Activated CD8-positive, alpha-beta memory T cell treated with anti-CD3 and anti-CD28 coated beads for 4 hours (primary cell): Measurements from ENCODE around the gene GARIN5B.
"Not testable (repeated sequence)": the region's sequence is repeated elsewhere in the genome, so short reads cannot be mapped to it uniquely, and the experiment has no call there.

Experiments used
- DNase-seq, 2 donors: peaks; one replicate each; pipeline ENCODE4 v3.0.0-alpha.2; 2020; ENCODE audit warnings: low read depth in 2 of 2

GARIN5B gene

GRCh38 chr19:55350620-55351315 is 12.3 kb downstream of the GARIN5B start:
- no peak for DNase-seq

DNA sequence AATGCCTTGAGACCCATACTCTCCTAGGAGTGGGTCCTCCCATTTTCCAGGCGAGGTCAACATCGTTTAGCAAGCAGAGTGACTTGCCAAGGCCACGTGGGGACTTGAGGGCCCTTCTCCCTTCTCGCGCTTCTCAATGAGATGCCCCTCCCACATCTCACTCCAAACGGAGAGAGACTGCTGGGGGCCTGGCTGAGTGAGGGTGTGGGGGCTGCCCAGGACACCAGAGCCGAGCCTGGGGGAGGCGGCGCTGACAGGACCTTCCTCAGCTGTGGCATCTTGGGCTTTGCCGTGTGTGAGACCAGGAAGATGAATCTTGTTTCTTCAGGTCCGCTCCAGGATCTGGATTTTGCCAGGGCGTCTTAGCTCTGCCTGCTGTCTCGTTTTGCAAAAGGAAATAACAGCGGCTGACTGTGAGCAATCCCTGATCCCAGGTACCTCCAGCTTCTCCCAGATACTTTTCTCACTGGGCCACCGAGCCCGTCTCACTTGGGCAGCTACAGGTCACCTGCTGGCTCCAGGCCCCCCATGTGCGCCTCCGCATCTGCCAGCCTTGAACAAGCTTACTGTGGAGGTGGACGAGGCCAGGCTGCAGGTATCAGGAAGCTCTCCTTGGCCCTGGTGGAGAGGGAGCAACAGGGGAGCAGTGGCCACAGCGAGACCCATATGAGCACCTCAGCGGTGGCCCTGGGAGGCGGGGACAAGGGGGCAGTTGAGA is 14.6 kb downstream of the GARIN5B start:
- DNase-seq = no peak

- no peak for DNase-seq
Observed at GRCh38 chr19:55347442-55348009, 15.5 kb downstream of the GARIN5B start.

DNA sequence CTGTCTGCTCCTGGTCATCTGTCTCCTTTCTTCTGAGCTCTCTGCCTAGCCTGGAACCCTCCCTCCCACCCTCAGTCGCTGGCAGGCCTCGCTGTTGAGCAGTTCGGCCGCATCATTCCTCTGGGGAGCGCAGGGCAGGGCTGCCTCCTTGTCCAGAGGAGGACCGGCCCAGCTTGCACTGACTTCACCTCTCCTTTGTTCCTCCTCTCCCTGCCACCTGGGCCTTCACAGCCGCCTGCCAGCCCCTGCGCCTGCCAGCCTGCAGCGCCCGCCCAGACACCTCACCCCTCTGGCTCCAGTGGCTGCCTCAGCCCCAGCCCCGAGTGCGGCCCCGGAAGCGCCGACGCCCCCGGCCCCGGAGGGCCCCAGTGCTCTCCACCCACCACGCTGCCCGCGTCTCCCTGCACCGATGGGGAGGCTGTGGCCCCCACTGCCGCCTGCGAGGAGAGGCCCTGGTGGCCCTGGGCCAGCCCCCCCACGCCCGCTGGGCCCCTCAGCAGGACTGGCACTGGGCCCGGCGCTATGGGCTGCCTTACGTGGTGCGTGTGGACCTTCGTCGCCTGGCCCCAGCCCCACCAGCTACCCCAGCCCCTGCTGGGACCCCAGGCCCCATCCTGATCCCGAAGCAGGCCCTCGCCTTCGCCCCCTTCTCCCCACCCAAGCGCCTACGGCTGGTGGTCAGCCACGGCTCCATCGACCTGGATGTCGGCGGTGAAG is 16.2 kb downstream of the GARIN5B start:
- DNase-seq = no peak

DNA sequence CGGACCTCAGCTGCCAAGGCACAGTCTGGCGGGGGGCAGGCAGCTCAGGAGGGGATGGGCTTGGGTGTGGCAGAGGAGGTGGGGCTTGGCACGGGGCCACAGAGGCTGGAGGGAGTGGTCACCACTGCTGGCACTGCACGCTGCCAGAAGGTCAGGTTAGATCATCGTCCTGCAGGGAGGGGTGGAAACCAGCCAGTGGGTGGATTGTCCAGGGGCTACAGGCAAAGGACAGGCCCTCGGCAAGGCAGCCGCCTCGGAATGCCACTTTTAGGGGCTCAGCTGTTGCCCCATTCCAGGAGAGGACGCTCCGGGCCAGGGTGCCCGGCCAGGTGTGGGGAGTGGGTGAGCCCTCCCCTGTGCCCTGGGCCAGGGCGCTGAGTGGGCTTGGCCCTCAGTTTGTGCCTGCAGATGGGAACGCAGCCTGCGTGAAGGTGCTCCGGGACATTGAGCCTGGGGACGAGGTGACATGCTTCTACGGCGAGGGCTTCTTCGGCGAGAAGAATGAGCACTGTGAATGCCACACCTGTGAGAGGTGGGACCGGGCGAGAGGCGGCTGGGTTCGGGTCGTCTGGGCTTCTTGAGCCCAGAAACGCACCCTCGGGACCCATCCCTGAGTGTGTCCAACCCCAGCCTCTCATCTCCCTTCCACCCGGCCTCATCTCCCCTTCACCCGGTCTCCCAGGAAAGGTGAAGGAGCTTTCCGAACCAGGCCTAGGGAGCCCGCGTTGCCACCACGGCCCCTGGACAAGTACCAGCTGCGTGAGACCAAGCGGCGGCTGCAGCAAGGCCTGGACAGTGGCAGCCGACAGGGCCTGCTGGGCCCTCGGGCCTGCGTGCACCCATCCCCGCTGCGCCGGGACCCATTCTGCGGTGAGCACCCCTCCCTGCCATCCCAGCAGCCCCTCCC is 17.0 kb downstream of the GARIN5B start:
- DNase-seq = no peak

DNA sequence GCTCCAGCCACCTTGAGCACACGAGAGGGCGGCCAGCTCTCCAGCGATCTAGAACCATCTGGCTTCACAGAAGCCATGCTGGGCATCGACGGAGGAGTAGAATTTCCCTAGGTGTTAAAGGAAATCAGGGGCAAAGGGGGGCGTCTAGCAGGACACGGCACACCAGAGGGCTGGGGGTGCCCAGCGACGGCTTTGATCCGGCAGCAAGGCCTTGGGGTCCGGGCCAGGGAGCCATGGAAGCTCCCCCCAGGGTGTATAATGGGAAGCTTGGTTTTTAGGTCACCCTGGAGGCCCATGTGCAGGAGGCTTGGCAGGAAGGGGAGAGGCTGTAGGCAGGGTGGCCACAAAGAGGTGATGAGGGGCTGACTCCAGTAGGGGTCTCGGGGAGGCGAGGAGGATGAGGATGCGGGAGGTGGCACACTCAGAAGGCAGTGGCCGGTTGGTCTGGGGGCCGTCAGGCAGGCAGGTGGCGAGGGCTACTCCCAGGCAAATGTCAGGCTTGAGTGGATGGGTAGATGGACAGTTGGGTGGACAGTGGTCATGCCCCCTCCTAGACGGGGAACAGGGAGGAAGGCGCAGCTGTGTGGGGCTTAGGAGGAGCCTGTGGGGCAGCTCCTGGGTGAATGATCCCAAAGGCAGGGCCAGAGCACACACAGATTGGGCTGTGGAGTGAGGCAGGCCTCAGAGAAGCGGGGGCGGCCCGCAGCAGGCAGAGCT is 17.8 kb downstream of the GARIN5B start:
- no peak for DNase-seq

DNA sequence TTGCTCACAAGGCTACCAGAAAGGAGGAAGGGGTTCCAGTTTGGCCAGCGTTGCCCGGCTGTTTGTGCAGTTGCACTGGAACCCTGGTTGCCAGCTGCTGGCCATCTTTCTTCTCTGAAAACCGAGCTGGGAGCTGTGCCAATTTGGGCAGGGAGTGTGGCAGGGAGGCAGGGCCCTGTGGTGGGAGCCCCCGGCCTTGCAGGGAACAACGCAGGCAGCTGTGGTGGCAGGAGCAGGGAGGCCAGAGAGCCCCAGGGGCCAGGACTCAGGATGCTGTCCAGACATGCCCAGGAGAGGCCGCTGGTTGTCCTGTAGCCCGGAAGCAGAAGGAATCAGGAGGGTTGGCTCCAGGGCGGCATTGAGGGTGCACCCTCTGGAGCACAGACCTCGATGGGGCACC is 18.6 kb downstream of the GARIN5B start:
- DNase-seq = no peak

DNA sequence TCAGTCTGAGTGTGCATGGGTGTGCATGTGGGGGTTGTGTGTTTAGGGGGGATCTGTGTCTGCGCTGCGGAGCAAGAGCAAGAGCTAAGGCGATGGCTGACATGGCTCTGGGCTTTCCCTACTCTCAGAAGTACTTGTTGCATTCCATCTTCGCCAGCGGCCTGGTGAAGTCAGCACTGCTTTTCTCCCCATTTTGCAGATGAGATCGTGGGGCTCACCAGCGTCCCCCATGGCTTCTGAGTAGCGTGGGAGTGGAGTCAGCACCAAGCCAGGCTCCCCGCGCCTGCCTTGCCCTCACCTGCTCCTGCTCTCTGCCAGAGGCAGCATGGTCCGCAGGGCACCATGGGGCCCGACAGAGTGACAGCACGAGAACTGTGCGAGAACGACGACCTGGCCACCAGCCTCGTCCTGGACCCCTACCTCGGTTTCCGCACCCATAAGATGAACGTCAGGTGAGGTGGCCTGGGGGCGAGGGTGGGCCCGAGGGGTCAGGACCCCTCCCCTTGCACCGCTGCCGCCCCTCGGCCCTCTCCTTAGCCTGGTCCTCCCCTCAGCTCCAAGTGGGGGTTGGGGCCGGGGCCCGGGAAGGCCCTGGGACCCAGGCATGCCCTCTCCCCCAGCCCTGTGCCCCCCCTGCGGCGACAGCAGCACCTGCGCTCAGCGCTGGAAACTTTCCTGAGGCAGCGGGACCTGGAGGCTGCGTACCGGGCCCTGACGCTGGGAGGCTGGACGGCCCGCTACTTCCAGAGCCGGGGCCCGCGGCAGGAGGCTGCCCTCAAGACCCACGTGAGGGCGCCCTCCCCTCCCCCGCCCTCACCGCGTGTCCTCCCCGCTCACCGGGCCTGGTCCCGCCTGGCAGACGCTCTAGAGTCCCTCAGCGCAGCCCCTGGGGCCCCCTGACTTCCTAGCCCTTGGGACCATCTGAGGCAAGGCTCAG is 21.2 kb downstream of the GARIN5B start:
- DNase-seq = no peak

- DNase-seq = peak in 1 of 2 donors; percentile 18
Observed at GRCh38 chr19:55341171-55341588, 21.9 kb downstream of the GARIN5B start.

DNA sequence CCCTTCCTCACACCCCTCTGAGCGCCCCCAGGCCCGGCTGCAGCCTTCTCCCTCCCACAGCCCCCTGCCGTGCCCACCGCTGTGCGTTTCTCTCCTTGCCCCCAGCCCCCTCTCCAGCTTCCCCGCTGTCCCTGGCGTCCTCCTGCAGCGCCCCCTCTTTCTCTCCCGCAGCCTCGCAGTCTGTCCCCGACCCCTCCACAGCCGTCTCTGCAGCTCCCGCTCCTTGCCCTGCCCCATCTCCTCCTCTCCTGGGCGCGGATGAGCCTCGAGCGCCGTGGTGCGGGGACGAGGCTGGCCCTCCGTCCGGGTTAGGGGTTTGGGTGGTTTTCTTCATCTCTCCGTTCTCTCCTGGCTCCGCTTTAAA is 22.3 kb downstream of the GARIN5B start:
- no peak for DNase-seq

- no peak for DNase-seq
Observed at GRCh38 chr19:55339889-55340783, 22.9 kb downstream of the GARIN5B start.

- peak; percentile 100 for DNase-seq
Observed at GRCh38 chr19:55339105-55339888, 23.8 kb downstream of the GARIN5B start, which contains the start of gene KMT5C. KMT5C (plus strand) TSS chr19:55339876; CDS start chr19:55341937, 2,061 bp downstream.

- DNase-seq = no peak
Observed at GRCh38 chr19:55336101-55336500, 27.0 kb downstream of the GARIN5B start.

- no peak for DNase-seq
Observed at GRCh38 chr19:55333870-55334269, 29.2 kb downstream of the GARIN5B start.

- DNase-seq = not testable (repeated sequence)
Observed at GRCh38 chr19:55329791-55330190, 33.3 kb downstream of the GARIN5B start.

- not testable (repeated sequence) for DNase-seq
Observed at GRCh38 chr19:55328774-55329318, 34.2 kb downstream of the GARIN5B start.

DNA sequence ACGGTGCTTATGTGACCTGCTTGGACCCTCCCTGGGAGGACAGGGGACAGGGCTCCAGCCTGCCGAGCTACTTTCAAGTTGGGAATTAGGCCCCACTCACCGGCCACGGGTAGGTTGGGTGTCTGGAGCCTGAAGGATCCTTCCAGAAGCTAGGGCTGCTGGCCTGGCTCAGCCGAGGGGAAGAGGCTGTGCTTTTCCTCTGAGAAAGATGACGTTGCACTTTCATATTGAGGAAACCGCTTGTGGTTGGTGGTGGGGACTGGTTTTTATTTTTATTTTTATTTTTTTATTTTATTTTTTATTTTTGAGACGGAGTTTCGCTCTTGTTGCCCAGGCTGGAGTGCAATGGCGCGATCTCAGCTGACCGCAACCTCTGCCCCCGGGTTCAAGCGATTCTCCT is 37.9 kb downstream of the GARIN5B start, which contains the start of gene TMEM150B:
TSS of gene TMEM150B (minus strand) at position 170 of the 400 bp plus-strand sequence. CDS start 4,305 bp downstream, outside the sequence.
- no peak for DNase-seq
